WERI-Rb-1 (cell line): ENCODE data around the gene CLMP.

Source experiments
- DNase-seq: peaks from one replicate; pipeline ENCODE4 v3.0.0-alpha.2; 2020
- H3K27ac ChIP-seq: fragments of 250-450 bp; sonication (Bioruptor Pico); 2 replicates; pipeline ENCODE4 v1.5.1; 2020; ENCODE audit warnings: mild to moderate bottlenecking, moderate library complexity
- H3K27me3 ChIP-seq: fragments of 250-450 bp; sonication (Bioruptor Pico); 2 replicates; pipeline ENCODE4 v1.5.1; 2021; ENCODE audit warnings: mild to moderate bottlenecking, low read depth, moderate library complexity; ENCODE audit not compliant: insufficient read depth, severe bottlenecking
- H3K36me3 ChIP-seq: fragments of 250-450 bp; sonication (Bioruptor Pico); 2 replicates; pipeline ENCODE4 v1.5.1; 2020; ENCODE audit warnings: mild to moderate bottlenecking, moderate library complexity
- H3K4me3 ChIP-seq: 2 replicates; pipeline ENCODE4 v1.5.1; 2011; ENCODE audit warnings: low read depth, mild to moderate bottlenecking, control low read depth, low read length
- H3K9me3 ChIP-seq: fragments of 250-450 bp; sonication (Bioruptor Pico); 2 replicates; pipeline ENCODE4 v1.5.1; 2021; ENCODE audit warnings: mild to moderate bottlenecking, moderate library complexity; ENCODE audit not compliant: severe bottlenecking
- TF ChIP-seq, protein P1 (sequence below): IDR thresholded peaks from 2 replicates; pipeline ENCODE4 v1.5.1; 2011; ENCODE audit warnings: low read depth, mild to moderate bottlenecking, control low read depth, inconsistent platforms, low read length

Gene CLMP, protein sequence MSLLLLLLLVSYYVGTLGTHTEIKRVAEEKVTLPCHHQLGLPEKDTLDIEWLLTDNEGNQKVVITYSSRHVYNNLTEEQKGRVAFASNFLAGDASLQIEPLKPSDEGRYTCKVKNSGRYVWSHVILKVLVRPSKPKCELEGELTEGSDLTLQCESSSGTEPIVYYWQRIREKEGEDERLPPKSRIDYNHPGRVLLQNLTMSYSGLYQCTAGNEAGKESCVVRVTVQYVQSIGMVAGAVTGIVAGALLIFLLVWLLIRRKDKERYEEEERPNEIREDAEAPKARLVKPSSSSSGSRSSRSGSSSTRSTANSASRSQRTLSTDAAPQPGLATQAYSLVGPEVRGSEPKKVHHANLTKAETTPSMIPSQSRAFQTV

DNA sequence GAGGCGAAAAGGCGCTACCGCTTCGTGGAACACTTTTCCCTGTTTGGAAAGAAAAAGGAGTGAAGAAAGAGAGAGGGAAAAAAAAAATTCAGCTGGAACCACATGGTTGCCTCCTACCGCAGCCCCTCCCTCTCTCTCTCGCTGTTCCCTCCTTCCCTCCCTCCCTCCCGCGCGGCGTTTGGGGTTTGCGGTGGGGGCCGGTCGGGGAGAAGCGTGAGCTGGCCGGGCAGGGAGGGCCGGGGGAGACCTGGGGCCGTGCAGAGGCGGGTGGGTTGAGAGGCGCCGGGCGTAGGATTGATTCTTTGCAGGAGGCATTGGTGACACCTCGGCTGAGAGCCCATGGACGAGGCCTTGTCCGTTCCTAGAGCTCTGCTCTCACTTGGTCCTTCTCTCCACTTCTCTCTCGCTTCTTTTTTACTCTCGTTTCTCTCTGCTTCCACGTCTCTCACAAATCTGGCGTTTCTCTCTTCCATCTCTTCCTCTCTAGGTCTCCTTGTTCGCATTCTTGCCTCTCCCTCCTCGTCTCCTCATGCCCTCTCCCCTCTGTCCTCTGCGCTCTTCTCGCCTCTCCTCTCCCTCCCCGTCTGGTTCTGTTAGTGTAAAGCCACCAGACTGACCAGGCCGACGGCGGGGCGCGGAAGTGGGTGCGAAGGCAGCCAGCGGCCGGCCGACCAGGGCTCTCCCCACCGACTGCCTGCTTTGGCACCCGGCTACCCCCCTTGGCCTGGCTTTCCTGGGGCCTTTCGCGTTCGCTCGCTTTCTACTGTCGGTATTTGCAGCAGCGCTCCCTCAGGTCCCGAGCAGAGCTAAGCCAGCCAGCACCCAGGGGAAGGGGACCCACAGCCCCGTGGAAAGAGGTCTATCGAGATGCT lies at the start of gene CLMP:
Gene CLMP (minus strand): TSS at position 61 of the 872 bp plus-strand sequence. CDS start 308 bp downstream, outside the sequence.
- Histone ChIP-seq H3K36me3 (no peaks in the 10 kb centered on the region), H3K27me3 (no peaks in the 10 kb centered on the region), H3K27ac (peak within 1 kb of the TSS; percentile 14; the same call in 1 of the 2 replicates), H3K9me3 (no peaks in the 10 kb centered on the region), H3K4me3 (peak within 1 kb of the TSS; percentile 45)
- peak; percentile 33 for DNase-seq
- TF ChIP-seq, protein P1, sequence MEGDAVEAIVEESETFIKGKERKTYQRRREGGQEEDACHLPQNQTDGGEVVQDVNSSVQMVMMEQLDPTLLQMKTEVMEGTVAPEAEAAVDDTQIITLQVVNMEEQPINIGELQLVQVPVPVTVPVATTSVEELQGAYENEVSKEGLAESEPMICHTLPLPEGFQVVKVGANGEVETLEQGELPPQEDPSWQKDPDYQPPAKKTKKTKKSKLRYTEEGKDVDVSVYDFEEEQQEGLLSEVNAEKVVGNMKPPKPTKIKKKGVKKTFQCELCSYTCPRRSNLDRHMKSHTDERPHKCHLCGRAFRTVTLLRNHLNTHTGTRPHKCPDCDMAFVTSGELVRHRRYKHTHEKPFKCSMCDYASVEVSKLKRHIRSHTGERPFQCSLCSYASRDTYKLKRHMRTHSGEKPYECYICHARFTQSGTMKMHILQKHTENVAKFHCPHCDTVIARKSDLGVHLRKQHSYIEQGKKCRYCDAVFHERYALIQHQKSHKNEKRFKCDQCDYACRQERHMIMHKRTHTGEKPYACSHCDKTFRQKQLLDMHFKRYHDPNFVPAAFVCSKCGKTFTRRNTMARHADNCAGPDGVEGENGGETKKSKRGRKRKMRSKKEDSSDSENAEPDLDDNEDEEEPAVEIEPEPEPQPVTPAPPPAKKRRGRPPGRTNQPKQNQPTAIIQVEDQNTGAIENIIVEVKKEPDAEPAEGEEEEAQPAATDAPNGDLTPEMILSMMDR: no peak

DNA sequence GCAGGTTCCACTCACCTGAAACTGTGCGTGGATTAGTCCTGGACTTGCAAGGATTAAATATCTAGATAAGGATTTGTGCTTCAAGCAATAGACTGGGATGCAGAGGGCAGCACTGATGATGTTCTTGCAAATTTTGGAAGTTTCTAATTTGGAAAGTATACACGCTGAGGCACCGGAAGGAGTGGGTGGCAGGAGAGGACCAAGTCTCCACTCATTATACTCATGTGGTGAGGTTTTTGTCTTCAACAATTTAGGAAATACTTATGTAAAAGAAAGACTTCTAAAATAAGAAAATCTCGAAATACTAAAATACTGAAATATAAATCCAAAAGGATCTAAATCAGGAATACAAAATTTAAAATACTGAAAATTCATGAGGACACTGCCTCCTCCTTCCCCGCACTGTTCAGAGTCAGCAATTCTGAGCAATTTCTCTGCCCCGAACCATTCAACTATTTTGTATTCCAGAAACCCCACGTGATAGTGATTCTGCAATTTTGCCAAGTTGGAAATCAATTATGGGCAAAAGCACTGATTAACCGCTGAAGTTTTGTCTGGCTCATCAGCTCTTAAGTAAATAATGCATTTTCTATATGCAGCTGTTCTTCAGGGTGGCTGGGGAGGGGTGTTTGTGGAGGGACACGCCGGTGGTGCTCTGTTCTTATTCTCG lies 47.0 kb upstream of the CLMP start:
- H3K27me3 ChIP-seq: no peaks in the 10 kb centered on the region
- no peak for DNase-seq
- TF ChIP-seq, protein P1: no peak
- no peak overlapping the region for H3K27ac ChIP-seq
- H3K36me3 ChIP-seq: no peaks in the 10 kb centered on the region
- no peak overlapping the region for H3K4me3 ChIP-seq
- H3K9me3 ChIP-seq: no peaks in the 10 kb centered on the region

DNA sequence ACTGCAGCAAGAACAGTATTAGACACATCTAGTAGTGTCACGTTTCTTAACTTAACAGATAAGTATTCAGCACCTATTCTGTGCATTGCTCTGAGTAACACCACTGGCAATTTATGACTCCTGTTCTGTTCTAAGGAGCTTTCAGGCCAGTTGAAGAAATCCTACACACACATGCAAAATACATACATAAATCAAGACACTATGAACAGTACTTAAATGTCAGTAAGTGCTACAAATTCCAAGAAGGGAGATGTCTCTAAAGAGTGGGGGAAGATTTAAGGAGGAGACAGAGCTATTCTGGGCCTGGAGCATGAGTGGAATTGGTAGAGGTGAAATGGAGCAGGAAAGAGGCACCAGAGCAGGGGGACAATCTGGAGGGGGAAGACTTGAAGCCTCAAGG lies 46.2 kb upstream of the CLMP start:
- DNase-seq: no peak
- no peaks in the 10 kb centered on the region for H3K9me3 ChIP-seq
- TF ChIP-seq, protein P1: no peak
- H3K4me3 ChIP-seq: no peak overlapping the region
- no peaks in the 10 kb centered on the region for H3K27me3 ChIP-seq
- H3K36me3 ChIP-seq: no peaks in the 10 kb centered on the region
- H3K27ac ChIP-seq: no peak overlapping the region

DNA sequence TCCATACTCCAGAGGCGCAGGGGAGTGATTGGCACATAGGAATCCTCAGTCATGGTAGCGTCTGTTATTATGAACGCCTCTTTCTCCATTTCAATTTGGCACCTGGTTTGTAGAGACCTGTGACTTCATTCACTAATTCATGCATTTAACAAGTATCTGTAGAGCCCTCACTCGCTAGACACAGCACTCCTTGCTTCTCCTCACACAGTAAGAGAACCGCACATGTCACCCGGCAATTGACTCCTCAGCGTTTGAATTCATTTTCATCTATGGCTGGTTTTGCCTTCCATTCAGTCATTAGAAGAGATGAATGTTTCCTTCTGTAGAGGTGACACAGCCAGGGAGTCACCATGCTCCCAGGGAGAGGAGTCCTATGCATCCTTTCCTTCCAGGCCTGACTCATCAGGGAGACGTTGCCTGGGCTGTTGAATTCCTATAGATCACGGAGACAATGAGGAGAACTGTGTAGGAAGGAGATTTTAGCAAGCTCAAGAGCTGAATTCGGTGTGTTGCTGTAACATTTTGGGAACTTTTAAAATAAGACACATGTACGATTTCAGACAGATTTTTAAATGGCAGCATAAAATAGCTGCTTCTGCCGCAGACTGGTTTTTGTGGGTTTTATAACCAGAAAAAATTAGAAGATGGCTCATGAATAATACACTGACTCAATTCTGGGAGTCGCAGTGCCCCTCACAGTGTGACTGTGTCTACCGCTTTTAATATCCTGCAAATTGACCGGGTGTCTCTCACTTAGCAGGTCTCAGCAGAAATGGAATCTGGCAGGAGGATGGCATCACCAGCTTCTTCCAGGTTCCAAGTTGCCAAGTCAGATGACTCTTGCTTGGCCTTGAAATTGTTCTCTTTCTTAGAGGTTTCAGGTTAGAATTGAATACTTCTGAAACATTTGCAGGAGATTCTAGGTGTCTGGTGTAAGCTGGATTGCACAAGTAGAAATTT lies 44.4 kb upstream of the CLMP start:
- TF ChIP-seq, protein P1: no peak
- Histone ChIP-seq H3K4me3 (no peak overlapping the region), H3K27ac (no peak overlapping the region), H3K36me3 (no peaks in the 10 kb centered on the region), H3K27me3 (no peaks in the 10 kb centered on the region), H3K9me3 (no peaks in the 10 kb centered on the region)
- DNase-seq: no peak

DNA sequence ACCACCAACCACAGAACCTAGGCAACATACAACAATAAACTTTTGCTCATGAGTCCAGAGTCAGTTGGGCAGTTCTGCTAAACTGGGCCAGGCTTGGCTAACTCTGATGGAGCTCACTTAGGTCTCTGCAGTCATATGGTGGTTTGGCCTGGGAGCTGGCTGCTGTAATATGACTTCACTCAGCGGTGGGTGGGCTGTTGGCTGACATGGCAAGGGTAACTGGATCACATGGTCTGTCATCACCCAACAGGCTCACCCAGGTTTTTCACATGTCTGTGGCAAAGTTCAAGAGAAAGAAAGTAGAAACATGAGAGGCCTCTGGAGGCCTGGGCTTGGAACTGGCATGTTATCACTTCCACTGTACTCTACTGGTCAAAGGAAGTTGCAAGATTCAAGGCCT lies 43.2 kb upstream of the CLMP start:
- H3K9me3 ChIP-seq: no peaks in the 10 kb centered on the region
- no peak overlapping the region for H3K27ac ChIP-seq
- H3K36me3 ChIP-seq: no peaks in the 10 kb centered on the region
- no peaks in the 10 kb centered on the region for H3K27me3 ChIP-seq
- DNase-seq: no peak
- TF ChIP-seq, protein P1: no peak
- no peak overlapping the region for H3K4me3 ChIP-seq
